Loucy (cell line): ENCODE results near the gene PUM1.

ENCODE experiments used
- H2AFZ ChIP-seq: fragments of 200-600 bp; sonication (generic); 2 replicates; pipeline ENCODE4 v1.6.0; 2016; ENCODE audit warnings: antibody characterized with exemption, mild to moderate bottlenecking, low read length, moderate library complexity
- H3F3A ChIP-seq: fragments of 200-600 bp; 2 replicates; pipeline ENCODE4 v1.6.0; 2016; ENCODE audit warnings: antibody characterized with exemption, low read depth, mild to moderate bottlenecking
- H3K27me3 ChIP-seq: fragments of 200-600 bp; sonication (generic); 2 replicates; pipeline ENCODE4 v1.6.1; 2014; ENCODE audit warnings: low read length, mild to moderate bottlenecking; ENCODE audit not compliant: insufficient read depth, poor library complexity, severe bottlenecking
- H3K36me3 ChIP-seq: fragments of 200-600 bp; sonication (generic); 2 replicates; pipeline ENCODE4 v1.6.1; 2016; ENCODE audit warnings: low read length; ENCODE audit not compliant: insufficient read depth
- H3K4me1 ChIP-seq: fragments of 200-600 bp; sonication (generic); 2 replicates; pipeline ENCODE4 v1.5.1; 2014; ENCODE audit warnings: low read length, mild to moderate bottlenecking; ENCODE audit not compliant: insufficient read depth, poor library complexity, severe bottlenecking
- H3K4me2 ChIP-seq: fragments of 200-600 bp; sonication (generic); 2 replicates; pipeline ENCODE4 v1.6.0; 2014; ENCODE audit warnings: antibody characterized with exemption, low read length, low read depth, mild to moderate bottlenecking; ENCODE audit not compliant: poor library complexity, severe bottlenecking
- H3K4me3 ChIP-seq: fragments of 200-600 bp; sonication (generic); 2 replicates; pipeline ENCODE4 v1.5.1; 2014; ENCODE audit warnings: low read length, mild to moderate bottlenecking, mixed read lengths; ENCODE audit not compliant: poor library complexity, severe bottlenecking
- H3K79me2 ChIP-seq: fragments of 200-600 bp; sonication (generic); 2 replicates; pipeline ENCODE4 v1.6.1; 2014; ENCODE audit warnings: low read length; ENCODE audit not compliant: insufficient read depth
- H3K9ac ChIP-seq: fragments of 200-600 bp; sonication (generic); 2 replicates; pipeline ENCODE4 v1.6.0; 2014; ENCODE audit warnings: mild to moderate bottlenecking, low read depth, low read length, moderate library complexity; ENCODE audit not compliant: poor library complexity, severe bottlenecking
- H3K9me2 ChIP-seq: fragments of 200-600 bp; sonication (generic); replicated peaks from 2 replicates; pipeline ENCODE4 v1.6.1; 2016; ENCODE audit warnings: low read depth, low read length, mixed read lengths
- H3K9me3 ChIP-seq: fragments of 200-600 bp; sonication (generic); 2 replicates; pipeline ENCODE4 v1.6.1; 2014; ENCODE audit warnings: mild to moderate bottlenecking, antibody characterized with exemption, low read length, low read depth; ENCODE audit not compliant: insufficient read depth
- H4K20me1 ChIP-seq: fragments of 200-600 bp; sonication (generic); 2 replicates; pipeline ENCODE4 v1.6.0; 2014; ENCODE audit warnings: antibody characterized with exemption, low read length, mild to moderate bottlenecking; ENCODE audit not compliant: insufficient read depth, poor library complexity, severe bottlenecking
- CTCF ChIP-seq: fragments of 200-600 bp; sonication (generic); conservative IDR thresholded peaks from 2 replicates; pipeline ENCODE4 v1.5.1; 2014; ENCODE audit warnings: mild to moderate bottlenecking, antibody characterized with exemption, low read length
- EZH2phosphoT487 ChIP-seq: fragments of 200-600 bp; IDR thresholded peaks from 2 replicates; pipeline ENCODE4 v1.6.1; 2018; ENCODE audit warnings: antibody characterized with exemption, mild to moderate bottlenecking, moderate library complexity, borderline replicate concordance

Gene PUM1

GRCh38 chr1:30927448-30927847 lies 138.1 kb downstream of the PUM1 start:
- no peaks in the 10 kb centered on the region for H3F3A ChIP-seq
- H2AFZ ChIP-seq = no peak overlapping the region
- H3K27me3 ChIP-seq = no peaks in the 10 kb centered on the region
- no peaks in the 10 kb centered on the region for H3K79me2 ChIP-seq
- H3K9ac ChIP-seq = no peak overlapping the region
- no peak overlapping the region for H3K4me3 ChIP-seq
- H3K4me2 ChIP-seq = no peak overlapping the region
- H3K9me3 ChIP-seq = no peaks in the 10 kb centered on the region
- peaks cover 14% of the 10 kb centered on the region; the same call in 1 of the 2 replicates for H3K36me3 ChIP-seq
- TF ChIP-seq EZH2phosphoT487 (no peak), CTCF (no peak)
- no peaks in the 10 kb centered on the region for H4K20me1 ChIP-seq
- H3K4me1 ChIP-seq = peaks cover 6% of the 10 kb centered on the region
- no peaks in the 10 kb centered on the region for H3K9me2 ChIP-seq

- no peaks in the 10 kb centered on the region for H3K9me3 ChIP-seq
- no peak overlapping the region for H3K9ac ChIP-seq
- no peaks in the 10 kb centered on the region for H3K9me2 ChIP-seq
- no peaks in the 10 kb centered on the region for H3K27me3 ChIP-seq
- peaks cover 8% of the 10 kb centered on the region for H3F3A ChIP-seq
- H3K79me2 ChIP-seq = no peaks in the 10 kb centered on the region
- H4K20me1 ChIP-seq = no peaks in the 10 kb centered on the region
- TF ChIP-seq CTCF (no peak), EZH2phosphoT487 (no peak)
- peaks cover 16% of the 10 kb centered on the region for H3K4me1 ChIP-seq
- H3K4me2 ChIP-seq = no peak overlapping the region
- no peak overlapping the region for H3K4me3 ChIP-seq
- H2AFZ ChIP-seq = no peak overlapping the region
- no peaks in the 10 kb centered on the region for H3K36me3 ChIP-seq
Observed at GRCh38 chr1:30923597-30923996, 141.9 kb downstream of the PUM1 start.

- Histone ChIP-seq H3K79me2 (no peaks in the 10 kb centered on the region), H3K4me1 (peaks cover 27% of the 10 kb centered on the region), H3F3A (peaks cover 8% of the 10 kb centered on the region), H3K36me3 (no peaks in the 10 kb centered on the region), H4K20me1 (no peaks in the 10 kb centered on the region), H3K4me2 (no peak overlapping the region), H2AFZ (no peak overlapping the region), H3K9ac (no peak overlapping the region), H3K9me3 (no peaks in the 10 kb centered on the region), H3K4me3 (no peak overlapping the region), H3K9me2 (no peaks in the 10 kb centered on the region), H3K27me3 (no peaks in the 10 kb centered on the region)
- no peak for TF ChIP-seq EZH2phosphoT487
- no peak for TF ChIP-seq CTCF
Observed at GRCh38 chr1:30920827-30921226, 144.7 kb downstream of the PUM1 start.
